ELR (cell line): ENCODE measurements around the gene NPAS3.

Experiments used
- DNase-seq: peaks from one replicate; pipeline ENCODE4 v3.0.0-alpha.2; 2015; ENCODE audit warnings: low read depth

The NPAS3 gene

DNA sequence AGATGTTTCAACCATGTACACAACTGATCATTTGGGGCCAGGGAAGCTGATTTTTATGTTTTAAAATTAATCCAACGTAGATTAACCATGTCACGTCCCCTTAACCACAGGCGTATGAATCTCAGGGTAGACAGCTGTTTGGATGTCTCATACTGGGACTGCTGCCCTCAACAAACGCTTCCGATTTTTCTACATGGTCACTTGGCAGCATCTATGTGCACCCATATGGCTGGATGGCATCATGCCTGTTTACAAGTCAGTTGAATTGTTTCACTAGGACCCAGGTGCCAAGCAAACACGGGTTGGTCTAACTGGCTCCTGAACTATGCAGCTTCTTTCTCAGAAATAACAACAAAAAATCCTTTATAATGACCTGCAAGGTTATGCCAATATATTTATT lies 393.8 kb downstream of the NPAS3 start:
- no peak for DNase-seq

DNA sequence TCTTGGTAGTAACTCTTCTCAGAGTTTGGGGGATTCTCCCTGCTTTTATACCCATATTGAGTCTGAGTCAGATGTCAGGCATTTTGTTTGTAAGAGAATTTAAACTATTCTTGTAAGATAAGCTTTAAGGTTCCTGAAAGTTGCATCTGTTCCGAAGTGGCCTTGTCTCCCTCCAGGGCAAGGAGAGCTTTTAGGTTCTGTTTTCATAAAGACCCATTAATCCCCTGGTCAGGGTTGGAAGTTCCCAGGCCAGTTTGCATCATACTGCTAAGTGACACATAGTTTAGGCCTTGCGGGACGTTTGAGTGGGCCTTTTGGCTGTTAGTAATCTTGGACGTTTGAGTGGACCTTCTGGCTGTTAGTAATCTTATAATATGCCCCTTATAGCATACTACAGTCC lies 396.7 kb downstream of the NPAS3 start:
- no peak for DNase-seq

DNA sequence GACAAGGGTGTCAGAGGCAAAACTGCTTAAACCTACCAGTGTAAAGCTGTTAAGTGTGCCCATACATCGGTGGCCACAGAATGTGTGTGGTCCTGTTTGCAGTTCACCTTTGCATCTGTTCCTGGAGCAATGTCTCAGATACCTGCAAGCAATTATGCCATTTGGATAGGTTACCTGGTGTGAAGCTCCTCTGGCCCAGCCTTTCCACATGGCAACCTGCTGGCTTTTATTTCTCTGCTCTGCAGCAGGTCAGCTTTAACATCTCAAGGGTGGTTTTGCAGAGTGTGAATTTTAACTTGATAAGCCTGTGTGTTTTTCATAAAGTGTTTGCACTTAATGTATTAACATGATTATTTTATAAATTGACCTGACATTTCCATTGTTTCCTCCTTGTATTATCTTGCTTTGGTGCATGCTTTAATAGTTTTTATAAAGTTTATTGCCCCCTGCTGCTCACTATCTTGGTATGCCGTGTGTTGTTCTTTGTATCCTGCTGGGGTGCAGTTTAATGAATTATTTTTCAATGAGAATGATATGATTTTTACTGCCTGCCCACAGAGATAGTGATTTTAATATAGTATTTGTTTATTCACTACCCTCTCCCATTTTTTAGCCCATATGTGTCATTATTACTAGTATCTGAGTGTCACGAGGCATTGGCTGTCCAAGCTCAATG lies 403.8 kb downstream of the NPAS3 start:
- DNase-seq: no peak

DNA sequence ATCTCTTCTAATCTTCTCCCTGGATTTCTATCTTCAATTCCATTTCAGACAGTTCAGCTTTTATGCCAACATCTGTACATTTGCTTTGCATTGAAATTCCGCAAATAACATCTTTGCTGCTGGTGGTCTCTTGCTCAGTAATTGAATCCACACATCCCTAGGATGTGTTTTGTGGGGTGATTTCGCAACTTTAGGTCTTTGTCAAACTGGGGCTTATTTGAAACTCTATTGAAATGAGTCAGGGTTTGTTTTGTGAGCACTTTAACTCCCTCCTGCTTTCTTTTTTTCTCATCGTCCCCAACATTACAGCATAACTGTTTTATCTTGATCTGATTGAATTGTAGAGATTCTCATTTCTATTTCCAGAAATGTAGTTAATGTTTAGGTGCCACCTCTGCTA lies 404.3 kb downstream of the NPAS3 start:
- no peak for DNase-seq

DNA sequence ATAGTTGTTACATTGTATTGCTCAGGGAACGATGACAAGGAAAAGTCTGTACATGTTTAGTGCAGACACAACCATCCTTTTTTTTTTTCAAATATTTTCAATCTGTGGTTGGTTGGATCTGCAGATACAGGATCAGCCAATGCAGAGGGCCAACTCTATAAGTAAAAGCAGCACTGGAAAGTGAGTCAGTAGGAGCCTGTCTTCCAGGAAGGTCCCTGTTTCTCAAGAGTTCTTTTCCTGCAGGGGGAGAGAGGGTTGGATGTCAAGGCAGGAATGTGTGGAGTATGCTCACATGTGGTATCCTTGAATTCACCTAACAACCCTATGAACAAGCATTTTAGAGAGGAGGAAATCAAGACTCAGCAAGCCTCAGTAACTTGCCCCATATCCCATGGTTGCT lies 409.1 kb downstream of the NPAS3 start:
- DNase-seq: no peak

DNA sequence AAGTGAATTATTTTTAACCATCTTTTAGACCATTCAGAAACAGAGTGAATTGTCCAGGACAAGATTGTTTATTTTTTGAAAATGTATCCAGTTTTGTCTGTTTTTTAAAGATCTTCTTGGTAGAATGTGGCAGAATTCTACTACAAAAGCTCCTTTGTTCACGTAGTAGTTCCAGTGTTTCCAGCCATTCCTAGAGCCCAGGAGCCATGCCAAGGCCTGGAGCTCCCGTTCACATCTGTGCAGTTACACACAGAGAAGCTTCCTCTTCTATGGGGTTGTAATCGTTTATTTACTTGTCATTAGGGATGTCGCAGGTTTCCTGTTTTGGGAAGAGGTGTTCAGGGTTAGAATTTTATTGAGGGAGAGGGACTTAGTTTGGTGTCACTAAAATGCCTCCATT lies 409.8 kb downstream of the NPAS3 start:
- no peak for DNase-seq

DNA sequence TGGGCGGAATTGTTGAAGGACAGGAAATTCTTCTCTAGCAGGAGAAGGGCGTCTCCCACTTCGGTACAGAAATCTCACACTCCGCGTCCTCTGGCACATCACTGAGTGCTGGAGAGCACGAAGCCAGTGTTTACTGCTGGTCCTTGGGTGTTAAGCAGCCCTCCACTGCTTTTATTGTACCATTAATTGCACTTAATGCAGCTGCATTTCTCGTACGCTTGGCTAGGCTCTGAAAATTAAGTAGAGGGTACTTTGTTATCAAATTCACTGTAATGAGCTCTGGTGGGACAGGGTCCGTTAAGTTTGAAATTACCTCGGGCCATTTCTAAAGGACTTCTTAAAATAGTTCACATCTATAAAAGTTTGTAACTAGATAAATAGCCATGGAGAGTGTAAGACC lies 411.2 kb downstream of the NPAS3 start:
- DNase-seq: no peak

DNA sequence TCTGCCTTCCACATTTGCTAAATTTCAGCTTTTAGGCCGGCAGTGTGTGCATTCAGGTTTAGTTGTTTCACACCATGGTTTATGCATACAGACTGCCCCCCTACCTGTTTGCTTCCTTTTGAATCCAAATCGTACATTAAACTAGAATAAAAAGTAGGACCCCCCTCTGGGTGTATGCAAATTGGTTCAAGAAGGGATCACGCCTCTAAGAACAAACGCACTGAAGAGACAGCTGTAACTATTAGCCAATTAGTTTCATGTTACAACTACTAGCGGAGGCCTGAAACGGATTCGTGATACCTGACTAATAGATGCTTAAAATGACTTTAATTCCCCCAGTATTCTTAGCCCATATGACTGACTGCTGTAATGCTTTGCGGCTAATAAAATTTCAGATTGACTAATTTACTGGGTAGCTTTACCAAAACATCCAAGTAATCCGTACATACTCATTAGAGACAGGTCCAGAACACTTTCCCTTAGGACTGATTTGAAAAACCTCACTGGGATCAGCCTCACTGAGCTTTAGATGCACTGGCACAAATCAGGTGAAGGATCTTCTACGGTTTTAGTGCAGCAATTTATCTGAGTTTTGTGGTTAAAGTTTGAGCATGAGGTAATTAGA lies 411.8 kb downstream of the NPAS3 start:
- no peak for DNase-seq

DNA sequence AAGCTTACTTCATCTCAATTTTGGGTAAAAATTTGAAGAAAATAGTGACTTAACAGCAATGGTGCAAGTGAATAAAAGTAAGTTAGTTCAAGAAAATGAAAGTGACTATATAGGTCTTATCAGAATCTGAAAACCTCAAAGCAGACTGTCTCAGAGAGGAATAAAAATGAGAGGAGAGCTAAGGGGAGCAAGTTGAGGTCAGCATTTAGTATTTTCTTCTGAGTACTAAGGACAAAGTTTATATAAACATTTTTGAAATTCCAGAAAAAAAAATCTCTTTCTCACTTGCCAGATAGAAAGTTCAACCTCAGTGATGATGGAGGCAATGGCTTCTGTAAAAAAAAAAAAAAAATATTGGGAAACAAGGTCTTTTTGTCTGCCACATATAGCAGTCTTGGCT lies 414.1 kb downstream of the NPAS3 start:
- DNase-seq: no peak

DNA sequence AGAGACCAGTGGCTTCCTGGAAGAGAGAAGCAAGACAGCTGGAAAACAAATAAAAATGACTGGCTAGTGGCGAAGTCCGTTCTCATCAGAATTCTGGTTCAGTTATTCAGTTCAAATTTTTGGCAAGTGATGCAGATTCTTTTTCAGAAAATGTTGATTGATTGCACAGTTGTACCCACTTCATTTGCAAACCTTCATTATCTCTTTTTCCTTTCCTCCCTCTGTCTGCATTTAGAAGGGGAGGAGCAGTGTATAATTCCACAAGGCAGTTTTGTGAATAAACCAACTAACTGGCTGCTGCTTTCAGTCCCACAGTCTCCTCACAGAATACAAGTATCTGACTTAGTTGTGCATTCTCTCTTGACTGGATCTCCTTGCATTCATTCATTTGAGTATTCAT lies 417.5 kb downstream of the NPAS3 start:
- DNase-seq: no peak

DNA sequence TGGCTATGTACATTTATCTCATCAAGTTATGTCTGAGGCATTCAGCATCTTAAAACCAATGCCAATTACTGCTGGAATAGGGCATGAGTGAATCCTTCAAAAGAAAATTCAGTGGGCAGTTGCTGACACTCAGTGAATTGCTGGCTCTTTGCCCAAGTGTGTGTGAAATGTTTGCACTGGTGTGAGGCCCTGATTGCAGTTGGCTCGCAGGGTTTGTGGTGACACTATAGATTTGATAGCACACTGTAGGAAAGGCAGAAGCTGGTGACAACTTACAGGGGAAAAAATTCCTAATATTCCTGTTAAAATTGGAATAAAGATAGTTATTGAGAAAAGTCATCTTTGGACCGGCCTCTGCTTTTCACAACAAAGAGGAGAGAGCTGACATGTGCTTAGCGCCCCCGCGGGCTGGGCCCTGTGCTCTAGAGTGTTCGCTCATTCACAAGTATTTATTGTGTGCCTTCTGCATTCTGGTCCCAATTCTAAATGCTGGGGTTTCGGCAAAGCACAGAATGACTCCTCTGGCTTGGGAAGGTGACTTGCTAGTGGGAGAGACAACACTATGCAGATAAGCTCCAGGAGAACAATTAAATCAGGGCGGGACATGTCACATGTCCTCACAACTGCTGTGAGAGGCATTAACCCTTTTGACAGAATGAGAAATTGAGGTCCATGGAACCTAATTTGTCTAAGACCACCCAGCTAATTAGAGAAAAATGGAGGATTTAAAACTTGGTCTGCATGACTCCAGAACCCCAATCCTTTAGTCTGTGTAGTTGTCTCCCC lies 418.7 kb downstream of the NPAS3 start:
- DNase-seq: no peak

DNA sequence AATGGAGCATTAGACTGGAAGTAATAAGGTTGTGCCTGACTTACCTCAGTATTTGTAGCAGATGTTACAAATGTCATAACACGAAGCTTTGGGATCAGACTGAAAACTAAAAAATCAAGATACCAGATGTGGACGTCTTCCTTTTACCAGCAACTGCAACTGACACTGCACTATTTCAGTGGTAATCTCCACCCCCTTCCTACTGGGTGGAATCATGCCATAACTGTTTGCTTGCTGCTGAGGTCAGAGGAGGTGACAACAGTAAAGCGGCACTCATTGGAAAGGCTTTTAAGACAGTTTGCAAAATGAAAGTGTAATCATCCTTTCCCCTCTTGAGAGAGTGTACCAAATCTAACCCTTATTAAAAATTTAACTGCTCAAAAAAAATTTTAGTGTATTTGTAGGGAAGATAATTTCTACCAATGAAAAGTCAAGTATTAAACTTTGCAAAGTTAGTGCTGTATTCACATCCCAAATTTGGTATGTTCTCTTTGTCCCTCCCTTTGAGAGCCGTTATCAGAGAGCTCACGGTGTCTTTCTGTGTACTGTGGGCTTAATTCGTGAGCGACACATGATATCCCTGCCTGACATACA lies 420.7 kb downstream of the NPAS3 start:
- DNase-seq: no peak

DNA sequence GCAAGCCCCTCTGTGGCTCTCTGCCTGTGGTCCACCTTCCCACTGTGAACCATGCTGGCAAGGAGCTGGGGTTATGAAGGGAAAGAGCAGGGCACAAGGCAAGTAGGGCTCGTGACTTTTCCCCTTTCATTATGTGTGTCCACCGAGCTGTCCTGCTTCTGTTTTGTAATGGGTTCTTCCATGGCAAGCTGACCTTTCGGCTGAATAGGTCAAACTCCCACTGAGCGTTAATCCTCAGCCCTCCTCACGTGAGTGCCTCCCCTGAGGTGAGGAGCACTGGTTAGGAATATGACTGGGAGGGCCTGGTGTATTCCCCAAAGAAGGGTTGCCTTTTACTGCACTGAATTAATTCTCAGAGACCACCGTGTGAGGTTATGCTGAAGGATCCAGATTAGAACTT lies 424.3 kb downstream of the NPAS3 start:
- no peak for DNase-seq

DNA sequence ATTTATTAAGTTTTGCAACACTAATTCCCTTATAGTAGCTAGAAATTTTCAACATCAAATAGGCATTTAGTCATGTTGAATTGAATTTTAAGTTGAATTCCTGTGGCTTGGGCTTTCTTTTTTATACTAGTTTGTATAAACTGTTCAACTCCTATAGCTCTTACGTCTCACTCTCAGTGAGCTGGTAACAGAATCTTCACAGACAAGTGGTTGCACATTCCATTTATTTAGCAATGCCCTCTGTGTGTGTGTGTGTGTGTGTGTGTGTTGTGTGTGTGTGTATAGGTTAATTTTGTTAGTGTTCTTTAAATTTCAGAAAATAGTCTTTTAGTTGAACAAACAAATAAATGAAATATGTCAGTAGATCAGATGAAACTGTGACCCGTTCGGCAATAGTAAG lies 425.0 kb downstream of the NPAS3 start:
- DNase-seq: no peak

DNA sequence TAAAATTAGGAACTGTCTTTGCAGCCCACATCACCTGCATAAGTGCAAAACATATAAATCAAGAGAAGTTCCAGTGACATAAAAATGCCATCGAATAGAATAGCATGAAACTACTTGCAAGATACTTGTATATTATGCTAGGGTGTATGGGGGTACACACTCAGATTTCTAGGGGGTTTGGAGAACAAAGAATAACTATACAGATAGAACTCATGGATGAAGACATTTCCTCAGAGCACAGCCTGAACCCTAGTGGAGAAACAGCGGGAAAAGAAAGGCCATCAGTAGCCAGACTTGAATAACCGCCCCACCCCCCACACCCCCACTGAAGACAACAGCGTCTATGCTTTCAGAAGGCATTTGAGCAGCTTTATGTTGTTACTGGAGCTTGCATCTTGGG lies 425.8 kb downstream of the NPAS3 start:
- DNase-seq: no peak

DNA sequence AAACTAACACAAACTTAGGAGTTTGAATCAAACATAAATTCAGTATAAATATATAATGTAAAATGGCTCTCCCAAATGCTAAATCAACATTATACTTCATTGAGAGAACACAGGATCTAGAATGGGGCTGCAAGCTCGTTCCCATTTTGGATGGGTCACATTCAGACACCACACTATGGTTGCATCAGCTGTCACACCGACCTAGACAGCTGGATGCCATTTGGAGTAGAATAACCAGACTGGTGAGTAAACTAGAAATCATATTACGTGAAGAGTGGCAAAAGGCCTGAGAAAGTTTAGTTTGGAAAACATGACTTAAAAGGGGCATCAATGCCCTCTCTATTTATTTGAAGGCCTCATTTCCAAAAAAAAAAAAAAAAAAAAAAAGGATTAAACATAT lies 430.4 kb downstream of the NPAS3 start:
- no peak for DNase-seq

DNA sequence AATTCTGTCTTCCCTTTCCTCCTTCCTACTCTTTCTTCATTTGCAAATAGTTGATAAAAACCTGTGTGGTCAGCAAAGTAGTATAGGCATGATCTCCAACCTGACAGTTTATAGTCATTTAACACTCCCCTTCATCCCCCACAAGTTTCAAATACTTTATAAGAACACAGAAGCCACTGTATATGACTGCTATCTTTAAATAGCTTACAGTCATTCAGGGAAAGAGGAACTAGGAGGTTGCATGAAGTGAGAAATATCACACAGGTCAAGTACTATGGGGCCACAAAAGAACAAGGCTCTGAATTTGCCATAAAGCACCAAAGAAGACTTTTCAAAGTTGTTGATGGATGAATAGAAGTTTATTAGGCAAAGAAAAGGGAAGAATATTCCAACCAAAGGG lies 431.3 kb downstream of the NPAS3 start:
- DNase-seq: no peak

DNA sequence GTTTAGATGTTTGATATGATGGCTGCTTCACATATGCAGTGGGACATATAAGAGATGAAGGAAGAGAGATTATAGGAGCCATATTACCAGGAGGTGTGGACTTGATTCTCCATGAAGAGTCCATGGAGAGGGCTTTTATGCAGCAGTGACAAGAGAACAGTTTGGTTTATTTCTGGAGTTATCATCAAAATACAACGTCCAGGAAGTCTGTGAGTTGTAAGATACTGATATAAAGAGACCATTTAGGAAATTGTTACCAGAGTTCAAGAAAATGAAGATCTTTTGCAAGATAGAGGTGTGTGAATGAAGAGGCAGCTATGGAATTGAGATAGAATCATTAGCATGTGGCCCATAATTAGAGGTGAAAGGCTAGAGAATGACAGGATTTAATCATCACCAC lies 431.7 kb downstream of the NPAS3 start:
- no peak for DNase-seq

DNA sequence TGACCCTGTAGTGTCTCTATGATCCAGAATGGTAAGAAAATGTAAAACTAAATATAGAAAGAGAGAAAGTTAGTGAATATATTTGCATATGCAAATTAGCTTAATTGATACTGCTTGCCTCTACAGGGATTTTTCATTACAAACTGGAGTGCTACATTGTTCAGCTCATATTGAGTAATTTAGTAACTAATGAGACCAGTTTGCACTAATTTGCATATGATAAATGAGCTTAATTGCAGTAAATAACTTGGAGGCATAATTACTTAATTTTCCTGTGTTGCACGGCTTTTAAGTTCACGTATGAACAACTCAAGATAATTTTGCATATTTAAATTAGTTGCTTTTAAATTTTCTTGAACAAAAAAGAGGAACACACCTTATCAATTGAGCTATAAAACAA lies 436.5 kb downstream of the NPAS3 start:
- no peak for DNase-seq

DNA sequence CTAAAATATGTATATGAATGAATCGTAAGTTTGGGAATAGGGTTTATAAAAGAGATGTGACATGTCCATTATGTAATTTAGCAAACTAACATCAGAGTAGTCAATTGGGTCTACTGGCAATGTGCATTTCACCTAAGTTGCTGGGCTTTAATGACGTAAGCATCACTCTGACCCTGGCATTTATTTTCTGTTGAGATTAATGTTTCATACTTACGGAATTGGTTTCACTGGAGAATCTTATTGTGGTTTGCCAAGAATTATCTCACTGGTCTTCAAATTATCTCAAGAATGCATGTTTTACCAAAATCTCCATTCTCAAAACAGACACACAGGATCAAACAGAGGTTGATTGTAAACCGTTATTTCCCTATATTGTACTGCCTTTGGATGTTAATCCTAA lies 437.1 kb downstream of the NPAS3 start:
- no peak for DNase-seq

DNA sequence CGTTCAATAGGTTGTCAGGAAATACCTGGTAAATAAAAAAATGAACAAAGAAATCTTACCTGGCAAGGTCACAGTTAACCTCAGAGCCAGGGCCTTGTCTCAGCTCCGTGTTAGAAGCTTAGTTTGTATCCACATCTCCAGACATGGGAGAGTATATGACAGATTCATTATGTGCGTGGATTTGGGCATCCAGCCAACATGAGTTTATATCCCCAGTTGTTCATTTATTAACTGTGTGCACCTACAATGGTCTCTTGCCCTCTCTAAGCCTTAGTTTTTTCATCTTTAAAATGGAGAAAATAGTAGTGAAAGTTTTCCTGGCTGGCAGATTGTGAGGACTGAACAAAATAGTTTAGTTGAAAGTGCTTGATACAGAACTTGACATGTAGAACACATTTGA lies 437.8 kb downstream of the NPAS3 start:
- DNase-seq: no peak

DNA sequence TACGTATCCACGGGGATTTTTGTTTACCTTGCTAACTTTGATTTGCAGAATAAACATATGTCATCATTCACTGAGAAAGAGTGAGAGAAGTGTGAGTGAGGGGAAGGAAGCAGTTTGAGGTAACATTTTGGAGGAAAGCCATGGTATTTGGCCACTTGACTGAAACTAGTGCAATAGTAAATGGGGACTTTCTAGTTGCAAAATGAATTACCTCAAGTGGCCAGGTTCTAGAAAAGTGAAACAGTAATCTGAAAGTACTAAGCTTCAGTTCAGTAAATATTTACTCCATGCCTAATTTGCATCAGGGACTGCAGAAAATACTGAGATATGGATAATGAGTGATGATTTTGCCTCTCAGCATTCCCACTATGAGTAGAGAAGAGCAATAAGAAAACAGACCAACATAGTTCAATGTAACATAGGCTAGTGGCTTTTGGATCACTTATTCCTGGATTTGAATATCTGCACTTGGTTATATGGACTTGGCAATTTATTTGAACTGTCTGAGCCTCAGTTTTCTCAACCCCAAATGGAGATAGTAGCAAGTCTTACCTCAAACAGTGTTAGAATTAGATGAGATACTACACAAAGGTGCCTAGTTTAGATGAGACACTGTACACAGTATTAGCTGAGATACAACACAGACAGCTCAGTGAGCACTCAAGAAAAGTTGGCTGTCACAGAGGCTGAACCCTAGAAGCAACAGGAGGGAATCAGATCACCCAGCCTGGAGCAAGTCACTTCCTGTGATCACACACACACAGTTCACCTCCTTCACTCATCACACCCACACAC lies 439.1 kb downstream of the NPAS3 start:
- no peak for DNase-seq
